SHP77 (cell line): ENCODE data around the gene NAV2.
"Not testable (repeated sequence)": the region's sequence is repeated elsewhere in the genome, so short reads cannot be mapped to it uniquely, and the experiment has no call there.

Experiments used
- DNase-seq, 2 experiments: peaks; one replicate each; lab custom pipeline; 2025; lab: John Stamatoyannopoulos, UW

The NAV2 gene

DNA sequence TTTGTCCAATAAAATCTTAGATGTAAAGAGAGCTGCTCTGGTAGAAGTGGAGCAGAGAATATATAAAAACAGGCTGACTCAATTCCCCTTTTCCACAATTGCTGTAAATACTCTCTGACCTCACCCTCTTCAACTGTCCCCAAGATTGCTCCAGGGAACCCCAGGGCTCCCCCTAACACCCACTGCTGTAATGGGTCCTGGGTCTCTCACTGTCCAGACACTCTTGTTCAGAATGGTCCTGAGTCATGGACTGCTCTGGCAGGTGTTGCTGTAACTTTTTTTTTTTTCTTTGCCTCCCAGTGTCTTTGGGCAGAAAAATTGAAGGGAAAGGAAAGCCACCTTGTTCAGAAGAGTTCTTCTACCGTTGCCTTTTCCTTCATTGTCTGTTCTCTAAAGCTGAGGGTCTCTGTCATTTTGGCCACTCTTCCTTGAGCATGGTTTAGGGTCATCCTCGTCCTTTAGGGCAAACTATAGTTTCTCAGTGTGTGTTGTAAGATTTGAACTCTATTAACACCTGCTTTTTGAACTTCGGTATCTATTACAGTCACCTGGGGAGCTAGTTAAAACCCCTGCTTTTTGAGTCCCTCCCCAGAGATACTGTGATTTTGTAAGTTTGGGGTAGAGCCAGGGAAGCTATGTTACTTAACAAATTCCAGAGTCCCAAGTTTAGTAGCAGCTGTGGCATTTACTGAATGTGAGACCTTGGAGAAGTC lies 209.5 kb downstream of the NAV2 start:
- no peak for DNase-seq

GRCh38 chr11:19922689-19923035 lies 210.0 kb downstream of the NAV2 start:
- no peak for DNase-seq

- DNase-seq: no peak
Observed at GRCh38 chr11:19923626-19924025, 211.0 kb downstream of the NAV2 start.

DNA sequence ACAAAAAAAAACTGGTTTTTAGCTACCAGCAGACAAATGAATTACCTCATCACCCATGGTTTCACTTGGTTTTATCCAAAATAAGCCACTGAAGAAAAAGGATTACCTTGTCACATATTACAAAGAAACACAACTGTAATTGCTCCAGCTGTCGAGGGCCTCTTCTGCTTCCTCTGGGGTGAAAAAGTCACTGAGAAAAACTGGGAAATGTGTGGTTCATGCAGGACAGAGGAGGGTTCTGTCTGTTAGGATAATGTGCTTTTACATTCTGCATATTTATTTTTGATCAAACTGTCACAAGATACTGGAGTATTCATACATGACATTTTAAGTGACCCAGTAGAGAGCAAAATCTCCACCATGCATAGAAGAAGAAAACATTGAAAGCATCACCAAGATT lies 211.7 kb downstream of the NAV2 start:
- no peak for DNase-seq

DNA sequence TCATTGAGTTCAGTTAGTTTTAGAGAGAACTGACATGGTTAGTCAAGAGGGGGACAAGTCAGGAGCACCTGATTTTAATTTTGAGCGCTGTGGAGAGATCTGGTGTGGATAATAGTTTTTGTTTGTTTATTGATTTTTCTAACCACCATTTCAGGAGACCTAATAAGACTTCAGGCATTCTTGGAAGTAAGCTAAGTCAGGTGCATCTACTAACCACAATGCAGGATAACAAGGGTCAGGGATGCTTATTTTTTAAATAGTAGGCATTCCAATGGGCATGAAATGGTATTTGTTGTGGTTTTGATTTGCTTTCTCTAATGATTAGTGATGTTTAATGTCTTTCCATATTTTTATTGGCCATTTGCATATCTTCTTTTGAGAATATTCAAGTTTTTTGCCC lies 212.1 kb downstream of the NAV2 start:
- DNase-seq: no peak

- not testable (repeated sequence) for DNase-seq
Observed at GRCh38 chr11:19927403-19927802, 214.8 kb downstream of the NAV2 start.

DNA sequence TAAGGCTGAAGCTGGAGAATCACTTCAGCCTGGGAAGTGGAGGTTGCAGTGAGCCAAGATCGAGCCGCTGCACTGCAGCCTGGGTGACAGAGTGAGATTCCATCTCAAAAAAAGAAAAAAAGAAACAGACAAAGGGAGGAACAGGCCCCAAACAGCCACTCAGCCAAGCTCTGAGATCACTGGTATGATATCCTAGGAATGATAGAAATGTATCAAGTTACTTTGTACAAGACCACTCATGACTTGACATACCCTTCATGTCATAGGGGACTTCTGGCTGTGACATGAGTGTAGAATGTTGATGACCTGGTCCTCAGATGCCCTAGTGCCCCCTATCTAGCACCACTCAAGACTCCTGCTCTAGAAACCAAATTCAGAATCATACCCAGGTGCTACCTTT lies 216.5 kb downstream of the NAV2 start:
- DNase-seq: no peak

DNA sequence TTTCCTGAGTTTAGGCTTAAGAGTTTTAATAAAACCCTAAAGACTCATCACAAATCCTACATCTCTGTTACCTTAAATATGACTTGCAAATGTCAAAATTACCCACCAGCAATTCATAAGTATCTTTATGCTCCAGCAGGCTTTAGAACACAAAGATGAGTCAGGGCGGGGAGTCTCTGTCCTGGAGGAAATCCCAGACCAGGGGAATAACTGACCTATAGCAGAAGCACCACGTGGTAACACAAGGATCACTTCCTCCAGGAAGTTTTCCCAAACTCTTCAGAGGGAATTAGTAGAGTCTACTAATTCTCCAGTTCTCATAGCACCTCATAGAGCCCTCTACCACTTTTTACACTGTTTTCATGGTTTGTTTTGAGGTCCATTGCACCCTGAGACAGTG lies 217.0 kb downstream of the NAV2 start:
- no peak for DNase-seq

DNA sequence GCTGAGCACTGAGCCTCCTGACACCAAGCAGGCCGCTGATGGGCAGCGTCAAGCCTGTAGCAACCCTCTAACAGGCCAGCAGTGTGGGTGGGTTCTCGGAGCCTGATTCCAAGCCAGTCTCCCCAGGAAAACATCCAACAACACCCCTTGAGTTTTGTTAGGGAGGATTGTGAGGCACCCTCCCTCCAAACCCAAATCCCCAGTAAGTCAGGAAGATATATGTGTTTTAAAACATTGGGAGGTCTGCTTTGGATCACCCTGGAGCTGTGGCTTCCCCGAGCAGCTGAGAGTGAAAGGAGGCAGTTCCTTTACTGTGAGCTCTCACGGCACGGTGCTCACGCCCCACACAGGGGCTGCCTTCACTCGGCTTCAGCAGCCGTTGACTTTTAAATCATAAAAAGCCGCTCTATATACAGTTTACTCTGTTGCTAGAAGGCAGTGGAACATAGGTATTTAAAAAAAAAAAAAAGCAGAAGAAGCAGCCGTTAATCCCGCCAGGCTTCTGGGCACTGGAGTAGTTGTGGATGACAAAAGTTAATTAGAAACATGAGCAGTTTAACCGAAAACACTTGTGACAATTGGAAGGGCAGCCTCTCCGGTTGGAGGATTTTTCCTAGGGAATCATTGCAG lies 218.6 kb downstream of the NAV2 start:
- no peak for DNase-seq

- no peak for DNase-seq
Observed at GRCh38 chr11:19931771-19932369, 219.2 kb downstream of the NAV2 start.

GRCh38 chr11:19933132-19933735 lies 220.6 kb downstream of the NAV2 start:
- no peak for DNase-seq

GRCh38 chr11:19933801-19934488 lies 221.3 kb downstream of the NAV2 start:
- no peak for DNase-seq

- no peak for DNase-seq
Observed at GRCh38 chr11:19934828-19935259, 222.2 kb downstream of the NAV2 start.

- no peak for DNase-seq
Observed at GRCh38 chr11:19935507-19935906, 222.9 kb downstream of the NAV2 start.

DNA sequence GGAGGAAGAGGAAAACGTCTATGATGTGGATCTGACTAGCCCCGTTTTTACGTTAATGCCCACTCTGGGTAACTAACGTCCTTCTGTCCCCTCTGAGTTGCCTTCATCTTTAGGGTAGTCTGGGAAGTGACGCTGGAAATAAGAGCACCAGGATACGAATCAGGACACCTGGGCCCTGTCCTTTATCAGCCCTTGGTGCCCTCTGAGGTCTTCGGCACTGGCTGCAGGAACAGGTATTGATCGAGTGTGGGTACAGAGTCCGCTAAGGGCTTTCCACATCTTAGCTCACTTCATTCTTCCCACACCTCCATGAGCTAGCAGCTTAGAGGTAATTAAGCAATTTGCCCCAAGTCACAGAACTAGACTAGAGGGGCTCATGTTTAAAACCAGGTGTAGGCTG lies 223.8 kb downstream of the NAV2 start:
- DNase-seq: no peak

GRCh38 chr11:19938169-19938856 lies 225.7 kb downstream of the NAV2 start:
- no peak for DNase-seq

DNA sequence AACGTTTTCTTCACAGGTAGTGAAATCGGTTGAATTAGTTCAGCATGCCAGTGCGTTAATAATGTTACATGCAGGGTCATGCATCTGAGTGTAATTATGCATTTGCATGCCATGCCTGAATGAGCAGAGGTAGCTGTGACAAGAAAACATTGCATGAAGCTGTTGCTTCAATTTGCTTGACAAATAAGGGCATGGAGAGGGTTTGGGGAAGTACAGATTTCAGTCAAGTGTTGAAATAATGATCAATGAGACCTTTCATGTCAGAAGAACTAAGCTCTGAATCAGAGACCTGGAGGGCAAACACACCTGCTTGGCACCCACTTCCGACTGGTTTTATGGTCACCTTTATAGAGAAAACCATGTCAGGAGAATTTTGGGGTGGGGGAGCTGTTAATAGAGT lies 226.2 kb downstream of the NAV2 start:
- no peak for DNase-seq

DNA sequence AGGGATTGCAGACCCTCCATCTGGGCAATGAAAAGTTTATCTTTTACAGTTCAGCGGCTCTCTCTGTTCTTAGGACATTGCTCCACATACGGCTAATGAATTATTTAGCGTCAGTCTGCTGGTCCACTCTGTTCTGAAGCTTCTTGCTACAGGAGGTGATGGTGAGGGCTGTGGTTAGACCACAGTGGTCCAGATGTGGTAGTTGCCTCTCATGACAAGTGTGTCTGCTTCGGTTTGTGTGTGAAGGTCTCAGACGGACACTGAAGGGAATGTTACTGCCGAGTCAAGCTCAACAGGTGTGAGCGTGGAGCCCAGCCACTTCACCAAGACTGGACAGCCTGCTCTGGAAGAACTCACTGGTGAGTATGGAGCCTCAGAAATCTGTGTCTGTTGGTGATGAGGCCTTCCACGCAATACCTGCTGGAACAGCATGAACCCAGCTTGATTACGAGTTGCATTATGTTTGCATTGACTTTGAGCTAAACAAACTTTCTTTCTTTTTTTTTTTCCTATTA lies 226.8 kb downstream of the NAV2 start:
- DNase-seq: no peak

GRCh38 chr11:19940831-19941230 lies 228.2 kb downstream of the NAV2 start:
- DNase-seq: no peak

GRCh38 chr11:19946681-19947080 lies 234.0 kb downstream of the NAV2 start:
- DNase-seq: no peak

- no peak for DNase-seq
Observed at GRCh38 chr11:19947537-19948114, 235.0 kb downstream of the NAV2 start.
